ENCODE measurements around the gene PARP9.

Gene PARP9

DNA sequence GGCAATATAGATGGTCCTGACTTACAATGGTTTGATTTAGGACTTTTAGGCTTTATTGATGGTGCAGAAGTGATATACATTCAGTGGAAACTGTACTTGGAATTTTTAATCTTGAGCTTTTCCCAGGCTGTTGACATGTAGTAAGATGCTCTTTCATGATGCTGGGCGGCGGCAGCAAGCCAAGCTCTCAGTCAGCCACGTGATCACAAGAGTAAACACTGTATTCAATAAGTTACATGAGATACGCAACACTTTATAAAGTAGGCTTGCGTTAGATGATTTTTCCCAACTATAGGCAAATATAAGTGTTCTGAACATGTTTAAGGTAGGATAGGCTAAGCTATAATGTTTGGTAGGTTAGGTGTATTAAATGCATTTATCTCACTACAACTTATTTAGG is 17.9 kb downstream of the PARP9 start:
- TF ChIP-seq, protein P1, sequence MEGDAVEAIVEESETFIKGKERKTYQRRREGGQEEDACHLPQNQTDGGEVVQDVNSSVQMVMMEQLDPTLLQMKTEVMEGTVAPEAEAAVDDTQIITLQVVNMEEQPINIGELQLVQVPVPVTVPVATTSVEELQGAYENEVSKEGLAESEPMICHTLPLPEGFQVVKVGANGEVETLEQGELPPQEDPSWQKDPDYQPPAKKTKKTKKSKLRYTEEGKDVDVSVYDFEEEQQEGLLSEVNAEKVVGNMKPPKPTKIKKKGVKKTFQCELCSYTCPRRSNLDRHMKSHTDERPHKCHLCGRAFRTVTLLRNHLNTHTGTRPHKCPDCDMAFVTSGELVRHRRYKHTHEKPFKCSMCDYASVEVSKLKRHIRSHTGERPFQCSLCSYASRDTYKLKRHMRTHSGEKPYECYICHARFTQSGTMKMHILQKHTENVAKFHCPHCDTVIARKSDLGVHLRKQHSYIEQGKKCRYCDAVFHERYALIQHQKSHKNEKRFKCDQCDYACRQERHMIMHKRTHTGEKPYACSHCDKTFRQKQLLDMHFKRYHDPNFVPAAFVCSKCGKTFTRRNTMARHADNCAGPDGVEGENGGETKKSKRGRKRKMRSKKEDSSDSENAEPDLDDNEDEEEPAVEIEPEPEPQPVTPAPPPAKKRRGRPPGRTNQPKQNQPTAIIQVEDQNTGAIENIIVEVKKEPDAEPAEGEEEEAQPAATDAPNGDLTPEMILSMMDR (IDR thresholded peaks at IDR 0.05; ENCODE audit: low read depth, low read length): no peak
- H3K4me3 ChIP-seq (ENCODE audit: low read depth, low read length): no peak overlapping the region

DNA sequence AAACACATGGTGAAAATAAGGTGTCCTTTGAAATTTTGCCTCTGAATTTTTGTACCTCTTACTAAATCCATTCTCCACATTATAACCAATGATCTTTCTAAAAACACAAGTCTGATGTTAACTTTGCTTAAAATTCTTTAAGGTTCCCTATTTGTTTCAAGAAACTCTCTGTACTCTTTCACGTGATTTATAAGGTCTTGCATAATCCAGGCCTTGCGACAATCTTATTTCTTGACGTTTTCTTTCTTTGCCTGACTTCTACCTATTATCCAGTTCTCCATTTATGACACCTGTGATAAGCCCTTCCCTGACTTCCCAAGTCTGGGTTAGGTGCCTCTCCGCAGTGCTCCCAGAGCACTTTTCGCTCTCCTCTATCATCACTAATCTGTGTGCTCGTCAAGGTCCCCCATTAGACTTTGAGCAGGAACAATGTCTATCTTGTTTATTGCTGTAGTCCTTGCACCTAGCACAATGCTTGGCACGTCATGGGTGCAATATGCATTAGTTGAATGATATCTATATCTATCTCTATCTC is 25.1 kb downstream of the PARP9 start:
- TF ChIP-seq, protein P1 (IDR thresholded peaks at IDR 0.05; ENCODE audit: low read depth, low read length): no peak
- H3K4me3 ChIP-seq (ENCODE audit: low read depth, low read length): no peak overlapping the region

DNA sequence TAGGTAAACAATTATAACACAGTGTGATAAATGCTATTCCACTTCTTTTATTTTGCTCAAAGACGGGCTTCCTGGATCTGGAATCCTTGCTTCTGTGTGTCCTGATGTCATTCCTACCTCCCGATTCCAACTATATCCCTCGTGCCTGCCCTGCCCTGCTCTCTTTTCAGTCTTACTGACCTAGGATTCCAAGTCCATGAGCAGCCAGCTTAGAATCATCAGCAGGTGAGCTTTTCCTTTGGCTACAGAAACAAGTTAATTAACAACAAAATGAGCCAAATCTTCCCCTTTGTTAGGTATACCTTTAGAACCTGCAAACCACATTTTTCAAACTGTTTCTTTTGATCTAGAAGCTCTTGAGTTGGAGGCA is 27.5 kb downstream of the PARP9 start:
- no peak overlapping the region for H3K4me3 ChIP-seq (ENCODE audit: low read depth, low read length)
- TF ChIP-seq, protein P1 (IDR thresholded peaks at IDR 0.05; ENCODE audit: low read depth, low read length): no peak

DNA sequence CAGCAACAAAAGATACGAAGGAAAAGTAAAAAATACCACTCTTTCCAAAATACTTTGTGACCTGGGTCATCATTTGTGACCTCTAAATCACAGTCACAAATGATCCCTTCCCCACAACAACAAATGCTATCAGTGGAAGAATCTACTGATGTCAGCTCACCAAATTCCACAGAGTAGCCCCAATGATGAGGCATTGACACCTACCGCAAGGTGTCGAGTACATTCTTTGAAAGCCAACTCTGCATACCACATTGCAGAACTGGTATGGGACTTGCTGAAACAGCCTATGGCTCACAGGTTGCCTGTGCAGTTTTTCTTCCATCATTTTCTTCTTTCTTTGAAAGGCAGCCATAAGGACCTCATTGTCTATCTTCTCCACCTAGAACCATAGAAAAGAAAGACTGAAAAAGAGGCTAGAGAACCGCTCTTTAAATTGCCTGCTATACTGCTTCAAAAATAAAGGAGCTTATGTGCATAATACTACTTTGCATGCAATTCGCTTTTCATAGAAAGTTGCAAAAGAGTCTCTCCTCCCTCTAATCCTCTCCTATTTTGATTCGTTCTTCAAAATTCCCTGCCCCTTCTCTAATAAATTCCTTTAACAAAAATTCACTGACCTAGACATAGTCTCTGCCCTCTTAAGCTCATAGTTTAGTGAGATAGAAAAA is 28.0 kb downstream of the PARP9 start:
- no peak overlapping the region for H3K4me3 ChIP-seq (ENCODE audit: low read depth, low read length)
- TF ChIP-seq, protein P1 (IDR thresholded peaks at IDR 0.05; ENCODE audit: low read depth, low read length): no peak

DNA sequence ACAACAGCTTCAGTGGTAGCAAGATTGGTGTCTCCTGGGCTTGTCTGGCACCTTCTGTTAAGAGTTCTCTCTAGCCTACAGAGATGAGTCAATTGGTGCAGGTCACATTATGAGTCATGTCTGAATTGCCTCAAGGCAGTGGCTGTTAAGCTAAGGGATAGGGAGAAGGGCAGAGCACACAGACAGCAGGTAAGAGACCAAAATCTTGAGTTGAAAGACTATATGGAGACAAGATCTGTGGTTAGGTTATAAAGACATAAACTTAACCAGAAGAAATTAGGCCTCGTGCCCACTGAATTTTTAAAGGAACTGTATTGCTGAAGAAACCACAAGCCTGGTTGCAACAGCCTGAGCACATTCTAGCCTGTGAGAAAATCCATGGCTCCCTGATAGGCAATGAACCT is 30.2 kb downstream of the PARP9 start:
- TF ChIP-seq, protein P1 (IDR thresholded peaks at IDR 0.05; ENCODE audit: low read depth, low read length): no peak
- H3K4me3 ChIP-seq (ENCODE audit: low read depth, low read length): no peak overlapping the region

DNA sequence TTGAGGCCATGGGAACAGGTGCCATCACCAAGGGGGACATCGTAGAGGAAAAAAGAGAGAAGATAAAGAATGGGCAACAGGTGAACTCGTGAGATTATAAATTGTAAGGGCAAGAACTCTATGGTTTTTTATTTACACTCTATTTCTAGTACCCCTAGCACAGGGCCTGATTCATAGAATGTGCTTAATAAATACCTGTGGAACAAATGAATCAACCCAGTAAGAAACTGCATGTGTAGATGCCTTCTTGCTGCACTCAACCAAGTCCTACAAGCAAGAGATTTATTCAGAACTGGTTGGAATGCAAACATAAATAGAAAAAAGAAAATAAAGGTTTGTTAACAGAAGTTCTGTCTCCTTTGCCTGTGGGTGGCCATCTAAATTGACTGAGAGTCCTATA is 30.6 kb downstream of the PARP9 start:
- no peak overlapping the region for H3K4me3 ChIP-seq (ENCODE audit: low read depth, low read length)
- TF ChIP-seq, protein P1 (IDR thresholded peaks at IDR 0.05; ENCODE audit: low read depth, low read length): no peak

DNA sequence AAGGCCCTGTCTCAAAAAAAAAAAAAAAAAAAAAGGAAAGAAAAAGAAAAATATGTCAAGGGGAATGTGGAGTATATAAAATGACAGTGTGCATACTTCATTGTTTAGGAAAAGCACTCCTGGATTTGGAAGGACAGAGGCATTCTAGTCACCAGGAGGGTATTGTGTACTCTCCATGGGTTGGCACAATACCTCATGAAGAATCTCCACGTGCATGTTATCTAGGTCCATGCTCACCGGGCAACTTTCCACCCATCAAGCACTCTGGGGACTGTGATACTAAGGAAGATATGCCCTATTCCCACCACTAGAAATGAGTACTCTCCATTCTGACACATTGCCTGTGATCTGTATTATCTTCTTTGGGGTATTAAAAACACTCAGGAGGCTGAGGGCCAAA is 33.9 kb downstream of the PARP9 start:
- no peak overlapping the region for H3K4me3 ChIP-seq (ENCODE audit: low read depth, low read length)
- TF ChIP-seq, protein P1 (IDR thresholded peaks at IDR 0.05; ENCODE audit: low read depth, low read length): no peak

Data from WI38 (cell line).